Fibroblast of pulmonary artery (primary cell): ENCODE measurements around the gene SLC2A9.
A peak's percentile ranks its signal among the peaks of the same experiment; 100 is the strongest.

ENCODE experiments used
- DNase-seq: peaks from one replicate; pipeline ENCODE4 v3.0.0-alpha.2; 2010; ENCODE audit warnings: low read depth
- H3K4me3 ChIP-seq: replicated peaks from 2 replicates; pipeline ENCODE4 v1.5.1; 2011; ENCODE audit warnings: low read depth, mild to moderate bottlenecking, control low read depth, low read length, moderate library complexity
- CTCF ChIP-seq: IDR thresholded peaks from 2 replicates; pipeline ENCODE4 v1.5.1; 2011; ENCODE audit warnings: mild to moderate bottlenecking, control low read depth, low read length, inconsistent platforms; ENCODE audit errors: missing control alignments

SLC2A9 gene

GRCh38 chr4:10033191-10033881 lies 12.0 kb upstream of the SLC2A9 start:
- H3K4me3 ChIP-seq = no peak overlapping the region
- no peak for TF ChIP-seq CTCF
- peak; percentile 76 for DNase-seq

GRCh38 chr4:10032625-10033024 lies 11.3 kb upstream of the SLC2A9 start:
- DNase-seq = peak; percentile 91
- TF ChIP-seq CTCF = no peak
- H3K4me3 ChIP-seq = no peak overlapping the region

- TF ChIP-seq CTCF = no peak
- no peak overlapping the region for H3K4me3 ChIP-seq
- peak; percentile 54 for DNase-seq
Observed at GRCh38 chr4:10031668-10032590, 10.6 kb upstream of the SLC2A9 start.

GRCh38 chr4:10030972-10031667 lies 9.8 kb upstream of the SLC2A9 start:
- TF ChIP-seq CTCF = no peak
- H3K4me3 ChIP-seq = no peak overlapping the region
- DNase-seq = no peak

GRCh38 chr4:10029403-10029802 lies 8.1 kb upstream of the SLC2A9 start:
- no peak for TF ChIP-seq CTCF
- no peak for DNase-seq
- H3K4me3 ChIP-seq = no peak overlapping the region

GRCh38 chr4:10028910-10029309 lies 7.6 kb upstream of the SLC2A9 start:
- no peak for TF ChIP-seq CTCF
- no peak overlapping the region for H3K4me3 ChIP-seq
- no peak for DNase-seq
